H1 (cell line): ENCODE measurements around the gene STX4. TPM values are rescaled to one million over a fixed set of nuclear protein-coding genes. Genes with fewer than 3 reads are reported as not detected.

ENCODE experiments used
- CTCF ChIA-PET: fragments of 300-600 bp; sonication (Branson Sonifier 250); formaldehyde crosslinking; loops from one replicate; lab custom pipeline; 2021; ENCODE audit not compliant: partially characterized antibody; lab: Charles Lee
- POLR2A ChIA-PET: fragments of 300-600 bp; sonication (Branson Sonifier 250); formaldehyde crosslinking; loops from one replicate; lab custom pipeline; 2021; ENCODE audit warnings: inconsistent platforms; ENCODE audit not compliant: partially characterized antibody; lab: Charles Lee
- DNase-seq, 2 experiments: peaks; one replicate each; pipeline versions ENCODE4 v3.0.0 to v3.0.0-alpha.2; 2010 to 2022; ENCODE audit warnings: low spot score in 2 of 2, low read depth in 1 of 2, mixed read lengths in 1 of 2
- FAIRE-seq: peaks from 2 replicates; lab custom pipeline; 2011; peaks lifted over from hg19 to GRCh38; lab: Jason Lieb, UNC
- H2AFZ ChIP-seq: 2 replicates; pipeline ENCODE4 v1.8.1; 2012; ENCODE audit warnings: low read length, inconsistent platforms
- H2AK5ac ChIP-seq: 2 replicates; pipeline ENCODE4 v1.6.1; 2013; ENCODE audit warnings: low read depth, low read length
- H2BK120ac ChIP-seq: replicated peaks from 2 replicates; pipeline ENCODE3; 2013; ENCODE audit warnings: low read depth, low read length, inconsistent platforms
- H2BK12ac ChIP-seq: 2 replicates; pipeline ENCODE4 v1.6.1; 2013; ENCODE audit warnings: low read depth, low read length
- H2BK15ac ChIP-seq: 2 replicates; pipeline ENCODE4 v1.6.1; 2013; ENCODE audit warnings: low read length
- H2BK20ac ChIP-seq: 2 replicates; pipeline ENCODE4 v1.6.1; 2013; ENCODE audit warnings: low read length
- H2BK5ac ChIP-seq: 2 replicates; pipeline ENCODE4 v1.6.1; 2013; ENCODE audit warnings: low read depth, low read length
- H3K14ac ChIP-seq: 2 replicates; pipeline ENCODE4 v1.6.1; 2013; ENCODE audit warnings: inconsistent platforms; ENCODE audit not compliant: insufficient read length
- H3K18ac ChIP-seq: 2 replicates; pipeline ENCODE4 v1.6.1; 2013; ENCODE audit warnings: low read length; ENCODE audit errors: extremely low read depth
- H3K23ac ChIP-seq: 2 replicates; pipeline ENCODE4 v1.6.1; 2013; ENCODE audit warnings: inconsistent platforms; ENCODE audit not compliant: insufficient read length
- H3K23me2 ChIP-seq: 2 replicates; pipeline ENCODE4 v1.6.1; 2013; ENCODE audit warnings: low read depth, low read length
- H3K27ac ChIP-seq: 2 replicates; pipeline ENCODE4 v1.6.1; 2011; ENCODE audit warnings: low read depth, low read length, inconsistent platforms
- H3K27me3 ChIP-seq, 4 experiments: replicated peaks in 1 of 4; 1 replicate in 1 of 4; 2 replicates in 3 of 4; pipeline versions ENCODE4 v1.6.1 to v1.8.1; 2011 to 2013; ENCODE audit warnings: low read length in 3 of 4, mild to moderate bottlenecking in 3 of 4, inconsistent platforms in 2 of 4, mixed read lengths in 2 of 4, moderate library complexity in 1 of 4; ENCODE audit not compliant: control insufficient read depth in 3 of 4, insufficient read depth in 3 of 4; ENCODE audit errors: extremely low read depth in 1 of 4
- H3K36me3 ChIP-seq, 4 experiments: 2 replicates each; pipeline versions ENCODE4 v1.6.1 to v1.8.1; 2011 to 2013; ENCODE audit warnings: mild to moderate bottlenecking in 4 of 4, low read length in 3 of 4, moderate library complexity in 2 of 4, control low read depth in 1 of 4, inconsistent platforms in 1 of 4; ENCODE audit not compliant: insufficient read depth in 4 of 4, control insufficient read depth in 2 of 4
- H3K4ac ChIP-seq: replicated peaks from 2 replicates; pipeline ENCODE3; 2013; ENCODE audit warnings: low read length, low read depth, mixed read lengths, inconsistent platforms; ENCODE audit not compliant: insufficient read length
- H3K4me1 ChIP-seq, 4 experiments: replicated peaks in 1 of 4; 1 replicate in 1 of 4; 2 replicates in 3 of 4; pipeline versions ENCODE4 v1.6.1 to v1.8.1; 2011 to 2013; ENCODE audit warnings: low read length in 3 of 4, inconsistent platforms in 2 of 4, mixed read lengths in 1 of 4; ENCODE audit not compliant: insufficient read depth in 4 of 4, control insufficient read depth in 3 of 4
- H3K4me2 ChIP-seq, 2 experiments: 2 replicates each; pipeline versions ENCODE4 v1.6.1 to v1.8.1; 2011 to 2013; ENCODE audit warnings: low read depth in 2 of 2, low read length in 2 of 2, control low read depth in 1 of 2, inconsistent platforms in 1 of 2, mild to moderate bottlenecking in 1 of 2; ENCODE audit not compliant: insufficient read depth in 1 of 2
- H3K4me3 ChIP-seq, 4 experiments: fragments of 200-600, 300-600 bp in 1 of 4; sonication (generic), shearing (Covaris generic), sonication (Bioruptor Twin) in 1 of 4; 2 replicates each; pipeline versions ENCODE4 v1.5.1 to v1.8.1; 2011 to 2016; ENCODE audit warnings: low read length in 4 of 4, low read depth in 3 of 4, control low read depth in 2 of 4, inconsistent platforms in 2 of 4, mild to moderate bottlenecking in 2 of 4, mixed read lengths in 1 of 4, moderate library complexity in 1 of 4; ENCODE audit not compliant: insufficient read depth in 2 of 4; ENCODE audit errors: extremely low read depth in 1 of 4
- H3K56ac ChIP-seq: replicated peaks from 2 replicates; pipeline ENCODE3; 2013; ENCODE audit warnings: low read depth, mild to moderate bottlenecking, mixed read lengths, low read length, inconsistent platforms; ENCODE audit not compliant: insufficient read length
- H3K79me1 ChIP-seq: 2 replicates; pipeline ENCODE4 v1.6.1; 2013; ENCODE audit warnings: low read depth, low read length, control low read depth
- H3K79me2 ChIP-seq, 2 experiments: 2 replicates each; pipeline versions ENCODE4 v1.6.1 to v1.8.1; 2012 to 2013; ENCODE audit warnings: low read length in 2 of 2, mild to moderate bottlenecking in 2 of 2, inconsistent platforms in 1 of 2; ENCODE audit not compliant: insufficient read depth in 2 of 2, control insufficient read depth in 1 of 2
- H3K9ac ChIP-seq, 4 experiments: replicated peaks in 1 of 4; 1 replicate in 1 of 4; 2 replicates in 3 of 4; pipeline versions ENCODE4 v1.6.1 to v1.8.1; 2011 to 2013; ENCODE audit warnings: low read depth in 3 of 4, low read length in 3 of 4, control low read depth in 2 of 4, mild to moderate bottlenecking in 2 of 4, moderate library complexity in 2 of 4, inconsistent platforms in 1 of 4; ENCODE audit errors: extremely low read depth in 1 of 4
- H3K9me3 ChIP-seq, 2 experiments: 2 replicates each; pipeline versions ENCODE4 v1.6.1 to v1.8.1; 2012 to 2013; ENCODE audit warnings: mild to moderate bottlenecking in 2 of 2, moderate library complexity in 2 of 2, control low read depth in 1 of 2, inconsistent platforms in 1 of 2, low read depth in 1 of 2, low read length in 1 of 2, mixed read lengths in 1 of 2; ENCODE audit not compliant: insufficient read depth in 2 of 2
- H4K20me1 ChIP-seq, 2 experiments: replicated peaks in 1 of 2; 2 replicates each; pipeline versions ENCODE3 to v1.8.1; 2011 to 2013; ENCODE audit warnings: inconsistent platforms in 2 of 2, low read length in 2 of 2, mild to moderate bottlenecking in 1 of 2; ENCODE audit not compliant: insufficient read depth in 2 of 2, control insufficient read depth in 1 of 2
- H4K5ac ChIP-seq: 2 replicates; pipeline ENCODE4 v1.6.1; 2013; ENCODE audit warnings: low read length, low read depth, mixed read lengths, inconsistent platforms; ENCODE audit not compliant: insufficient read length
- H4K8ac ChIP-seq: 2 replicates; pipeline ENCODE4 v1.8.0; 2013; ENCODE audit warnings: mild to moderate bottlenecking, moderate library complexity, low read length, inconsistent platforms; ENCODE audit not compliant: insufficient read depth; ENCODE audit errors: extremely low read depth
- H4K91ac ChIP-seq: replicated peaks from 2 replicates; pipeline ENCODE3; 2013; ENCODE audit warnings: low read length, mixed read lengths, inconsistent platforms; ENCODE audit not compliant: insufficient read length
- CHD1 ChIP-seq: IDR thresholded peaks from 2 replicates; pipeline ENCODE4 v1.6.1; 2012; ENCODE audit warnings: low read depth, low read length, improper control_type of control experiment
- KDM1A ChIP-seq: fragments of 200-600, 300-600 bp; sonication (generic); IDR thresholded peaks from 2 replicates; pipeline ENCODE4 v1.7.1; 2016; ENCODE audit warnings: mild to moderate bottlenecking, low read length, borderline replicate concordance
- RAD21 ChIP-seq, 2 experiments: IDR thresholded peaks in 1 of 2; conservative IDR thresholded peaks in 1 of 2; 2 replicates each; pipeline ENCODE4 v1.6.1; 2011; ENCODE audit warnings: low read depth in 2 of 2, low read length in 2 of 2, improper control_type of control experiment in 1 of 2, inconsistent platforms in 1 of 2, mild to moderate bottlenecking in 1 of 2, moderate library complexity in 1 of 2
- SRF ChIP-seq: IDR thresholded peaks from 2 replicates; pipeline ENCODE4 v1.6.1; 2011; ENCODE audit warnings: mild to moderate bottlenecking, low read depth, low read length, moderate library complexity
- WGBS, 2 experiments: shearing (Covaris generic) in 1 of 2; methylation state at CpG; one replicate each; pipeline versions ENCODE4 v1.1.6 to v1.1.7; 2013 to 2015; ENCODE audit warnings: low lambda C conversion rate in 2 of 2, mixed read lengths in 2 of 2, inconsistent platforms in 1 of 2, low coverage in 1 of 2, missing lambda C conversion rate in 1 of 2; ENCODE audit not compliant: insufficient replicate concordance in 2 of 2, insufficient coverage in 1 of 2, insufficient read length in 1 of 2; ENCODE audit errors: extremely low coverage in 1 of 2, missing lambda C conversion rate in 1 of 2; 5-methylcytosine and 5-hydroxymethylcytosine counted together
- polyA plus RNA-seq, 7 experiments: library from polyadenylated mRNA; depleted of rRNA in 3 of 7; stranded (reverse) in 5 of 7; unstranded in 2 of 7; fragments of >200 nt in 5 of 7; fragments of 200-250 nt in 2 of 7; gene quantifications; 1 replicate in 5 of 7; 2 replicates in 1 of 7; 4 replicates in 1 of 7; pipeline versions ENCODE4 v1.2.1 to v1.2.3, GENCODE V29; 2011 to 2013; ENCODE audit warnings: missing spikeins in 2 of 7, mixed read lengths in 2 of 7
- total RNA-seq: library from RNA; stranded (reverse); fragmentation: NEBNext Ultra II Directional; extraction: Animal tissue kit (Norgen Biotek cat#: 25700); gene quantifications from 2 replicates; pipeline ENCODE4 v1.2.1, GENCODE V29; 2021

STX4 gene
- total and polyA plus RNA-seq, 2 of the 8 experiments (the other 6 are each of a cell fraction or from before 2014, with no cell fraction given) = 25.8 to 32.3 TPM

- CTCF ChIA-PET = interaction anchor here (1.1 to 2.1 kb wide), 3 partner anchors 20 to 36 kb away, joined by 3 to 10 read pairs (median 4); partner anchors contain the start of gene HSD3B7
- no peak overlapping the region for H3K14ac ChIP-seq
- no peak overlapping the region for H4K5ac ChIP-seq
- no peak overlapping the region for H2BK120ac ChIP-seq
- H3K23ac ChIP-seq = no peak overlapping the region
- no peak overlapping the region for H3K56ac ChIP-seq
- H2BK12ac ChIP-seq = no peak overlapping the region
- no peak overlapping the region for H3K4me2 ChIP-seq
- H3K36me3 ChIP-seq = no peaks in the 10 kb centered on the region
- H3K4me3 ChIP-seq = no peak overlapping the region
- no peaks in the 10 kb centered on the region for H3K27me3 ChIP-seq
- no peak overlapping the region for H2AK5ac ChIP-seq
- no peak overlapping the region for H3K4ac ChIP-seq
- peaks cover 0 to 4% of the 10 kb centered on the region in 2 experiments for H4K20me1 ChIP-seq
- H3K23me2 ChIP-seq = no peaks in the 10 kb centered on the region; the same call in 1 of the 2 replicates
- peaks cover 4 to 15% (median 6%) of the 10 kb centered on the region in 4 experiments for H3K4me1 ChIP-seq
- POLR2A ChIA-PET = interaction anchor here (0.6 kb wide), 1 partner anchor 297 kb away, joined by 4 read pairs; no protein-coding TSS in a partner anchor
- no peak overlapping the region for H3K27ac ChIP-seq
- H3K9me3 ChIP-seq = no peaks in the 10 kb centered on the region
- H3K9ac ChIP-seq = no peak overlapping the region
- peaks cover 0 to 4% of the 10 kb centered on the region in 2 experiments; a peak in 1 of 4 replicates for H3K79me2 ChIP-seq
- H2BK5ac ChIP-seq = no peak overlapping the region
- TF ChIP-seq KDM1A = 0 out of 2 replicates have a peak, but pooled peaks have one; percentile 33
- TF ChIP-seq CHD1 = no peak
- no peak for TF ChIP-seq RAD21 (IDR thresholded peaks at IDR 0.05 in 1 of 2, conservative IDR thresholded peaks at IDR 0.05 in 1 of 2; ENCODE audit: low read depth in 2 of 2, low read length in 2 of 2)
- no peak for TF ChIP-seq SRF
- H4K8ac ChIP-seq = no peak overlapping the region
- 0 out of 2 replicates have a peak, but pooled peaks cover 10% of the 10 kb centered on the region for H3K79me1 ChIP-seq
- H2BK15ac ChIP-seq = no peak overlapping the region
- WGBS, 2 experiments = 87% methylated on average over 16 of the region's 16 CpGs; no CpG with 5 or more reads in 1 of the 2 experiments
- no peak overlapping the region for H3K18ac ChIP-seq
- H2AFZ ChIP-seq = no peak overlapping the region
- no peak overlapping the region for H2BK20ac ChIP-seq
- DNase-seq = no peak
- FAIRE-seq = no peak
- H4K91ac ChIP-seq = no peak overlapping the region
Observed at GRCh38 chr16:31005350-31006085, 27.8 kb upstream of the STX4 start.
